Measurements from ENCODE around the gene SNCA.

Gene SNCA

DNA sequence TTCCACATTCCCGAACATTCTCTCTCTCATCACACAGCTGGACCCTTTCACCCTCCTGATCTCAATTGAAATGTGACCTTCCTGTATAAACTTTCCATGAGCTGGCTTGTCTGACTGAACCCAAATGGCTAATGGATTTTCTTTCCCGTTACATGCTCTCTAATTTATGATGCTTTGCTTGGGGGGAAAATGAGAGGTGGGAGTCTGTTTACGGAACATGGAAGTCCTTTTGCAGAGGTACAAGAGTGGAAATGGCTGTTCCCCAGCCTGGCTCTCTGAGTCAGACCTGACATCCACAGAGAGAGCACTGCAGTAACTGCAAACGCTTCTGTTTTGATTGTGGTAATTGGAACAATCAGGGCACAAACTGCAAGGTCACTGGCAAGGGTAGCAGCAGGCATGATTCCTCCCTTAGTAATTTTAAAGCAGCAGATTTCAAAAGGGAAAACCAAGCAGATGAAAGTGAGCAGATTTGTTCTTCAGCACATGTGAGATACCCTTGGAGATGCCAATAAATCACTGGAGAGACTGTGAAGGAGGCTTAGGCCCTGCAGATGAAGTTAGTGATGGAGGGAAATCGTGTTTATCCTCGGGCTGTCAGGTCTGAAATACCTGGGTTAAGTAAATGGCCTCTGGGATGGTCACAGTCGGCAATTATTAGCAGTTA, 83.9 kb downstream of the SNCA start:
- no peak for DNase-seq

DNA sequence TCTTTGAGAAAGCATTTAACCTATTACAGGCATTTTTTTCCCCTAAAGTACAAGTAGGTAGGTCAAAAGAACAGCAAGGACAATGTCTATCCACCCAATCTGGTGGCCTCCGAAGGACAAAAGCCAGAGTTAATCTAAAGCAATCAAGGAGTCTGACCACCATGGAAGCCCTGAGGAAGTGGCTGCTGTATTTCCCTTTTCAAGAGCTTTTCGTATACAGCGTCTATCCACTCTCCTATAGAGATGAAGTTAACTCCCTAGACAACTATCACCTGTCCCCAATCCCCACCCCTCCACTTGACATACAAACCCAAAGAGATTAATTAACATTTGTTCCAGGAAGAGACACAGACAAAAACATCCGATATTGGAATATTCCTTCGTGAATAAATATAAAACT, 85.5 kb downstream of the SNCA start:
- DNase-seq = no peak

DNA sequence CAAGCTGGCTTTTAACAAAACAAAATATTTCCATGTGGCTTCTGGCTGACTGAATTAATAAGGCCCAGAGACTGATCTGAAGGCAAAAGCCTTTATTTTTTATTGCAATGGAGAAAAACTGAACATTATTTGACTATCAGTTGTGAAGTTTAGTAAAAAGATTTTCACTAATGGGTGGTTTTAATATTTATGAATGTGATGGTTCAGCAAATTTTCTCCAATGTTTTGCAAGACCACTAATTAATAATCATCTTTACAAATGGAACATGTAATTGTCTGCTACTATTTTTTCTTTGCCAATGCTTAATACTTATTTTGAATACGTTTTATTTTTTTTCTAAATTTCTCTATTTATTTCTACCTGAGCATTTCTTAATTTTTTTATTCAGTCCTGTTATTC, 90.6 kb downstream of the SNCA start:
- DNase-seq = no peak

DNA sequence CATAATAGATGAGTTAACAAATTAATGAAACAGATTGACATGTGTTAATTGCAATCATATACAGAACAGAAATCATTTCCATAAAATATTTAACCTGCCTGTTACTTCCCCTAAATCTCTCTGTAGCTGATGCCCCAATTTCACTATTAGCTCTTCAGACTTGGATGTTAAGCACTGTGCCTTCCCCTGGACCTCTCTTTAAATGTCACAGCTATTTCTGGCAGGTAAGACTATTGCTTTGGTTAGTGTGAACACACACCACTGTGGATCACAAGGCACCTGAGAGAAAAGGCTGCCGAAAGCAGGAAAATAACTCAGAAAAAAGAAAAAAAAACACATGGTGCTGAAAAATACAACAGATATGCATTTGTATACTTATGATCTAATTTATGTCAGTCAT, 91.3 kb downstream of the SNCA start:
- DNase-seq = no peak

DNA sequence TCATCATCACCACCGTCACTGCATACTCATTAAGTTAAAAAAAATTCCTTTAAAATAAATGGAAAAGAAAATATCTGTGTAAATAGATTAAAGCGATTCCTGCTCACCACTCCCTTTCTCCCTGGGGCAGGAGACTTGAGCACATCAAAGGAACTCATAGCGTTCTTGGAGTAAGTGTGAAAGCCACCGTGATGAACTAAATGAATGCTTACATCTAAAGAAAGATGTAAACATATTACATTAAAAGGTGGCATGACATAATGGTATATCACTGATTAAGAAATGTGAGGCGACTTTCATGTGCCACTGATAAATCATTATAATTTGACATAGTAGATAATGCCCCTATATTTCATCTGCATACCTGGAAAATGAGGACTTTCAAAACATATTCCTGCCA, 92.0 kb downstream of the SNCA start:
- no peak for DNase-seq

DNA sequence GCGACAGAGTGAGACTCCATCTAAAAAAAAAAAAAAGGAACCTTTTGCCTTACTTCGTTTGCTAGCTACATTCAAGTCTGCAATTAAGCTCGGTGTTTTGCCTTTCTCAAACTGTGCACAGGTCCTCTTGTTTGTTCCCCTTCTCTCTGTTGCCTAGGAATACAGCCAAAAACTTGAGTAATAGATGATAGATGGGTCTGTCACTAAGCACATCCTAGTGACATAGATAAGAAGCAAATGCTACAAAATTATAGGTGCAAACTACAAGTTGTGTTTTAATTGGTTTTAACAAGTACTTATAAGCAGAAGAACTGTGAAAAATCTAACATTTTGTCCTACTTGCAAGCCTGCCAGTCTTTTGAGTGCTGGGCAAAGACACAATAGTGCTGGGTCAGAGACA, 95.2 kb downstream of the SNCA start:
- DNase-seq = no peak

DNA sequence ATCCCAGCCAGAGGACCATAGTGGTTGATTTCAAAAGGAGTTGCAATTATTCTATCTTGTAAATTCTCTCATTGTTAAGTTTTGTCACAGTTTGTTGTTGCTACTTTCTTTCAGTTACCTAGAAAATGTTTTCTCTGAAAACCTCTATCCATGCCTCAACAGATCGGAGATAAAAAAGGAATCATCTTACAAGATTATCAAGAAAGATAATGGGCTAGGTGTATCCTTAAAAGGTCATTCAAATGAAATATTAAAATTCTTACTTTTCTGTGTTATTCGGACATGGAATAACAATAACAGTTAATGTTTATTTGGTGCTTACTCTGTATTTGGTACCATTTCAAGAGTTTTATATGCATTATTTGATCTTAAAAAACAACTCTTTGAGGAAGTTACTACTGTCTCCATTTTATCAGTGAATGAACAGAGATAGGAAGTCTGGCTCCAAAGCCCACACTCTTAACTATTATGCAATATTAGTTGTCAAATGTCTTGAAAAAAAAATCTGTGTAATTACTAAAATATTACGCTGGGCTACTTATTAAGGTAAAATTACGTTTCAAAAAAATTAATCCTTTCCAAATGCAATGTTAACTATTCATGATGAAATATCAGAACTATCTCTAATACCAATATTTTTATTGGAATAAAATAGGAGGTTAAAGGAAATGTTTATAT, 97.5 kb downstream of the SNCA start:
- DNase-seq = no peak

DNA sequence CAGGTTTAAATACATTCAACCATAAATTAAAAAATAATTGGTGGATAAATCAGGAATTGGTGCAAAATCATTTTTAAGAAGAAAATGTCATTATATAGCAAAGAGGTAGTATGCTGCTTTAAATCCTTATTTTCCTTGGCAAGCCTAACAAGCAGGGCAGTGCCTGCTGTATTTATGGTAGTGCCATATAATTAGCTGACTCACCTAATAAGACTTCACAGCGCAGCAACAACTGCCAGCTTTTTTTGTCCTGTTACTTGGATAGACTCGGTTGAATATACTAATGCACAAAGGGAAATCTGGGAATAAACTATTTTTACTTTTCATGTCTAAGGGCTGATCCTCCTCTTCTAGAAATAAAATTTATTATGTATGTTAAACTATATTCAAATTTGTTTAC, 99.1 kb downstream of the SNCA start:
- DNase-seq = no peak

DNA sequence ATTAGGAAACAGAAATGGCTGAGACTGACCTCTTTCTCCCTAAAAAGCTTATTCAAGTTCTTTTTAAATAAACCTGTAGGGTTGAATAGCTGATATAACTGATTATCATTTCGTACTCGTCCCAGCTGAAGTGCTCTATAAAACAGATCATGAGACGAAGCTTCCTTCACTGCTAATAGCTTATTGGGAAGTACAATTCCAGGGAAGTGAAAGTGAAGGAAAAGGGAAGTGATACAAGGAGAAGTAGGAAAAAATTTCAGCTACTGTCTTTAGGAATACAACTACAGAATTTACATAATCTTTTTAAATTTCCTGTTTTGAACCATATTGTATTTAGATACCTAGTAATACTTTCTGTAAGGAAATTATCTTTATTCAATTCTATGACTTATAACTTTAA, 103.0 kb downstream of the SNCA start:
- no peak for DNase-seq

DNA sequence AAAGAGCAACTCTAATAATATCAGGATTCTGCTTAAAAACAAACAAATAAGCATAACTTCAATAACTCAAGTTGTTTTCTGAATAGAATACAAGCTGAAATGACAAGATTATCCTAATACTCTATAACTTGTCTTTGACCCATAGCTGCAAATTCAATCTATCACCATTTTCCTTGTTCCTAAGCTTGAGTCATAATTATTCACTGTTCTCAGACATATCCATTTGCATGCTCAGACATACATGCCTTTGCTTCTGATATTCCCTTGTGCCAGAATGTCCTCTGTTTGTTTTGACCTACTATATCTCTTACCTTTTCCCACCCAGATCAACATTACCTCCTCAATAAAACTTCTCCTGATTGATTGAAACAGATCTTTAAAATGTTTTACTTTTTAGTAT, 109.7 kb downstream of the SNCA start:
- no peak for DNase-seq

DNA sequence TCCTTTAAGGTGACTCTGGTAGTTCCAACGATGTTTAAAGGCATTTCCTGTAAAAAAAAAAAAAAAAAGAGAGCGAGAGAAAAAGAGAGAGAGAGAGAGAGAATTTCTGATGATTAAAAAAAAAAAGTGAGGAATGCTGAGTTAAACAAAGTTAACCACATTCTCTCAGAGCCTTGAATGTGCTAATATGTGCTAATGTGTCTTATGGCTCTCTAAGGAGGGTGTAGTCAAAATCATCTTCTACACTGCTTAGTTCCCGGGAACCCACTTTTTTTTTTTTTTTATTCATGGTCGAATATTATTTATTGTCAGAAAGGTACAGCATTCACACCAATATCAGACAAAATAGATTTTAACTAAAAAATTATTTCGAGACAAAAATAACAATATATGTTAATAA, 111.7 kb downstream of the SNCA start:
- DNase-seq = no peak

DNA sequence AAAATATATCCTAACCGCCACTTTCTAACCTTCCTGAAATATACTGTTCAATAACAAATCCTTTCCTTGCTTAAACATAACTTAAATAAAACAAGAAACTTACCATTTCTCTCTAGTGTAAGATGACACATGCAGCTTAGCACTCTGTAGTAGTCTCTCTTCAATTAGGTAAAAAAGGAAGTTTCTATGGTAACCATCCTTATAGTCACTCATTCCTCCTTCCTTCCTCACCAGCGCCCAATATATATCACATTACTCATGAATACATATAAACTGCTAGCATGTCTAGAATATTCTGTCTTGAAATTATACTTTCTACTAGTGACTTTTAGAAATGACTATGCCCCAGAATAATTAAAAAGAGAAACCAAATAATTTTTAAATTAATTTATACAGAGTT, 112.2 kb downstream of the SNCA start:
- DNase-seq = no peak

DNA sequence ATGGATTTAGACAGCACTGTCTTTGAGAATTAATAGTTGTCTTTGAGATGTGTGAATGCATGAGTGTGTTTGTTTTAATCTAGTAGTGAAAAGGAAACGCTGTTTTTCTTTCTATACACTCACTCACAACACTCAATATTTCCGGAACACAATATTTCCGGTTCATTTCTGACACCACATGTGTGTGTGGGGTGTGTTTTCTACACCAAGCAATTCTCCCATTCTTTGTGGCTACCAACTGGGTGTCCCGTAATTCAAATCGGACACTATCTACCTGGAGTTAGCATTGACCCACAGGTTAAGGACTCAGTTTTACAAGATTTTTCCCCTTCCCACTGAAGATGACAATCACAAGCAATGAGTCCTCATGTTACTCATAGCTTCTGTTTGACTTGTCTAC, 113.9 kb downstream of the SNCA start:
- no peak for DNase-seq

DNA sequence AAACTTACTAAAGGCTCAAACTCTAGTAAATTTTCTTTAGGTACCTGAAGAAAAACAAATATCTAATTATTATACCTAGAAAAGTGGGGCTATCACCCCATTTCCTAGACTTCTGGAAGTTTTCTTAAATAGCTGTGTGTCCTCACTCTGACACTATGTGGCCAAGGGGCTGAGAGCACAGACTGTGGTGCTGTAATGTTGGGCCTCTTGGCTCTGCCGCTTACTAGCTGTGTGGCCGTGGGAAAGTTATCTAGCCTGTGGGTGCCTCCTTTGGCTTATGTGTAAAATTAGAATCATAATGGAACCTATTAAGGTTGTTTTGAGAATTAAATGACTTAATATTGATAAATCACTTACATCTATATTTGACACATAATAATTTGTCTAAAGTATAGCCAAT, 114.4 kb downstream of the SNCA start:
- no peak for DNase-seq

DNA sequence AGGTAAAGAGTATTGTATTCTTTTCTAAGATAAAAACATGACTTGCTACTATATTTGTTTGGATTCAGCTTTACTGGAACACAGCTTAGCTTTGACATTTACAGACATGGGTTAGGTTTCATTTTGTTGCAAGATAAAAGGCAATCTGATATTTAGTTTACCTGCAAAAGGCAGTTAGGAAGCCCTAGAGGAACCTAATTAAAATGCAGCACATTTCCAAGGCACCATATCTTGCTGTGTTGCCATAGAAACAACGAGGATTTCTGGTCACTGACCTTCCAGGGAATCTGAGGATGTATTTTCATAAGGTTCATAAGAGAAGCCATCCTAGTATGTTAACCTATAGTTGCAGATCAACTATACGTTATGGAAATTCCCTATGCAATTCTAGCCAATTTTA, 116.0 kb downstream of the SNCA start:
- no peak for DNase-seq

DNA sequence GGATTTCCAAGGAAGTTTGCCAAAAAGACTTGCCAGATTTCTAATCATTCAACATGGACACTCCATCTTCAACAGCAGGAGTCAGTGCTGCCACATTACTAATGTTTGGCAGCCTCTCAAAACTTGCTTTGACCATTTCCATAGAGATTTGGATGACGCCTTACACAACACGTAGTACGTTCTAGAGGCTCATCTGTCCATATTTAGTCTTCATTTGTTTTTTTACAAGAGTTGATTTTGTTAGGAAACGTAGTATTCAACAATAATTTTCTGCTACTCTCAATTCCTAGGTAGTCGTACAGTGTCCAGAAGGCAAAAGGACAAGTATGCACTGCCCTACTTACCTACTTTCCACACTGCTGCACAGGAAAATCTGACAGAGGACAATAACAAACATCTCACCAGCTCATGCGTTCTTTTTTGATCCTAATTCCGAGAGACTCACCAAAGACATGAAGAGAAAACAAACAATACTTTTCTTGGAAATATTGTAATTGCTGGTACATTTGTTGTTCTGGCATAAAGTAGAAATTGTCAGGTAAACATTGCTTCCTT, 117.3 kb downstream of the SNCA start:
- DNase-seq = no peak

DNA sequence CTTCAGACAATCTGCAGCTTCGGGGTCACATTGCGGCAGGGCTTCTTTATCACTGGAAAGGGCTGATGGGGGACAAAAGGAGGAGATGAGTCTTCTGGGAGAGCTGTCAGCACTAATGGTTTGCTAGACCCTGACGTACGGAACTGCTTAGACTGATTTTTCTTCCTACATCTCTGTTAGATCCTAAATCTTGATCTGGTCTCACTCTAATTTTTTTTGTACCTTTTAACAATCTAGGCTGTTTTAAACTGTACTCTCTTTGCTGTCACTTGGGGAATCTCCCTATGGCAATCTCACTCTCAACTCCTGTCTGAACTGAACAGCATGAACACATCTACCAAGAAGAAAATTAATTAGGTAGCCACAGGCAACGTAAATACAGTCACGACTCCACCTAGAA, 120.1 kb downstream of the SNCA start:
- DNase-seq = no peak

DNA sequence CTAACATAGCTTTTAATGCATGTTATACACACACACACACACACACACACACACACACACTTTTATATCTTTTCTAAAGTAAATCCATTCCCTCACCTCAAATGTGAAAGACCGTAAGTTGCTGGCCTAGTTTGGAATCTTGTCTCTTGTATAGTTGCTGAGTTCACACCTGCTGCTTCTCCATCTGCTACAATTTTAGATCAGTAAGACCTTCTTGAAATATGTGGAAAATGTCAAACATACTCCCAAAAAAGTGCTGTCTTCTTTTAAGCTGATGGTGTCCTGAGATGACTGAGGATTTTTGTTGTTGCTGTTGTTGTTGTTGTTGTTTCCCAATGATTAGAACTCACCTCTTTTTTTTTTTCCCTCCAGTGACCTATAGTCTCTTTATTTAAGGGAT, 121.3 kb downstream of the SNCA start:
- no peak for DNase-seq

DNA sequence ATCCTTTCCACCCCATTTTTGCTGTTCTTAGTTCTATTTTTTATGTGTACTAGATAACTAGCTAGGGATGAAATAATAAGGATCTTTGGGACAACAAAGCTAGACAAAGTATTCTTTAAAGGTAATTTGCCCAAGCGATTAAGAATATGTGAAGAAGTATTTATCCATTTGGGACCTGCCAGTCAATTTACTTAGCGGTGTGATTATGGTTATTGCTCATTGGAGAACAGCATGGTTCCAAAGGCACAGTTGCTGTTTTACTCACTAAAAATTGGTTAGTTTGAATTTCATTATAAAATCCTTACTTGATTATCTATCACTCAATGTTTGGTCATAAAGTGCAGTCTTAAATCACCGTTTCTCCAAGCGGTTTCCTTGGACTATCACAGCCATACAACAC, 124.1 kb downstream of the SNCA start:
- no peak for DNase-seq

DNA sequence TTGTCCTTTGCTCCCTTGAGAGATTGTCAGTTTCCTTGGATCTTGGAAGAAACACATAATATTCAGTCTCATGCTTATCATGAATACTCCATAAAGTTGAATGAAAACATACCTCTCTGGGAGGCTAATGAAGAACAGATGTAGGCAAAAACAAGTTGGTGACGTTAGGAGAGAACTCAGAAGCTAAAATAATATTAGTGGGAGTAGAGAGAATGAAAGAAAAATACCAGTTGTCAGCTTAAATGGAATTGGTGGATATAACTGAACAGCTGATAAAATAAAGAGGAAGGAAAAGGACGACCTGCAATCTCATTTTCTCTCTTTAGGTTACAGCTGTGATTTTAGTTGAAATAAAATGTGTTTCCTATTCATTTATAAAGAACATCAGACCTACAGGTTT, 124.8 kb downstream of the SNCA start:
- DNase-seq = no peak

DNA sequence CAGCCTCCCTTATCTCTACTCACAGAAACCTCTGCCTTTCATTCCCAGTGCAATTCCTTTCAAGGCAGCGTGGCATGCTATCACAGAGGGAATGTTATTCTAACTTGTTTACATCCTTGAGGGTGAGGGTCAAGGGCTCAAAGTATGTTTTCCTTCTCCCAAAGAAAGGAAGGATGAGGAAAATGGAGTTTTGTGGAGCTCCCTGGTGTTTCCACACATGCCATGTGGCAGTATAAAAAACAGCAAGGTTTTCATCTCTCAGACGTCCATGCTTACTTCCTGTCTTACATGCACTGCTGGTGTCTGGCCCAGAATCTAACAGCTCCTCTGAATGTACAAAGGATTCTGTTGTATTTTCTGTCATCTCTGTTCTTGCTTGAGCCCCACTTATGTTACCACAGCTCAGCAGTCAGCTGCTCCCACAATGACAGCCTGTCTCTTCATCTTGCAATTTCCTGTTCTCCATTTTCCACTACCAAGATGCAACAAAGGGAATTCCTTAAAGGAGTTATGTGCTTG, 128.0 kb downstream of the SNCA start:
- DNase-seq = peak; percentile 18

DNA sequence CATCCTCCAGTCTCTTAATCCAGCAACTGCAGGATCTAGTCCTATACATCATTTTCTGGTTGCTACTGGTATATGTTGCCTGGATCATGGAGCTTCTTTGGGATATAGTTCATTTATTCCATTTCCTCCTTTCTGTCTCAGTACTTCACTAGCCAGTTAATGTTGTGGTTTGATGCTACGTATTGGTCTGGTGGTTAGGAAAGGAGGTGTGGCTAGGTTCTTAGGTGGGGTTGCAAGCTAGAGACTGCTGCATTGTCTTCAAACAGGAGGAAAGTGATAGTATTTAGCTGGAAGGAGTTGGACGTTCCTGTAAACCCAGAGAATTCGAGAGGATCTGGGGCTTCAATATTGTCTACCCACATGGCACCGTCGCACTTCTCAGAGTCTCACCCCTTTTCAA, 129.5 kb downstream of the SNCA start:
- DNase-seq = no peak

DNA sequence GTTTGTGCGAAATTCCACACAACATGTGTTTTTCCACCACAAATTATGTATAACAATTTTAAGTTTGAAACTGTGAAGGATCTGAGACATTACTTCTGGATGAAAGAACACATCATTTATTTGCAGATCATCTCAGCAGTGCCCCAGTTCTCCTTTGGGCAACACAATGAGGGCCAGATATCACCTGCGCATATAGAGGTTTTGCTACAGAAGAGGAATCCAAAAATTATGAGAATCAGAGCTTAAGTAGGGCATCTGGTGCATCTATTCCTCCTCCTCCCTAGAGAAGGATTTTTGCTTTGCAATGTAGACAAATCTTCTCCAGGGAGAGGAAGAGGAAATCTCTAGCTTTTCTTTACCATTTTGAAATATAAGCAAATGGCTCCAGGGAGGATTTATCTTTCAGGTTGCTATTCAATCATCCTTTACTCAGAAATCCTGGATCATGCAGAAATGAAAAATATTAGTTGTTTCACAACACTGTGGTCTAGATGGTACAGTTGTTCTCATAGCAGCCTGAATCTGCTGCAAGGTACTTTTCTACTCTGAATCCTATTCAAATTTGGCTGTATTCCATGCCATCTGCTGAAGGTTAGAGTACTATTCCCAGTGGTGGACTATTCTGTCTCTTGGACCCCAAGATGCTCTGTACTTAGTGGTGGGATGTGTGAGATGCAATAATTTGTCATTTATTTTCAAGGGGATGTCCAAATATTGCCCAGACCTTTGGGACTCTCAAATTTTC, 132.1 kb downstream of the SNCA start:
- no peak for DNase-seq
